Hepatocyte (in vitro differentiated cells): ENCODE data around the gene PDPN.

Experiments
- EZH2 ChIP-seq: fragments of 200-600 bp; sonication (generic); IDR thresholded peaks from 2 replicates; pipeline ENCODE4 v1.6.1; 2016; ENCODE audit warnings: antibody characterized with exemption, mild to moderate bottlenecking, borderline replicate concordance
- EZH2phosphoT487 ChIP-seq: fragments of 200-600 bp; sonication (generic); IDR thresholded peaks from one replicate; pipeline ENCODE4 v1.6.1; 2018; ENCODE audit warnings: antibody characterized with exemption, mild to moderate bottlenecking, low read depth, moderate library complexity; ENCODE audit not compliant: unreplicated experiment, severe bottlenecking
- TF ChIP-seq, protein P1 (sequence below): fragments of 200-600 bp; sonication (generic); IDR thresholded peaks from 2 replicates; pipeline ENCODE4 v1.5.1; 2016; ENCODE audit warnings: antibody characterized with exemption, mild to moderate bottlenecking; ENCODE audit not compliant: poor library complexity

DNA sequence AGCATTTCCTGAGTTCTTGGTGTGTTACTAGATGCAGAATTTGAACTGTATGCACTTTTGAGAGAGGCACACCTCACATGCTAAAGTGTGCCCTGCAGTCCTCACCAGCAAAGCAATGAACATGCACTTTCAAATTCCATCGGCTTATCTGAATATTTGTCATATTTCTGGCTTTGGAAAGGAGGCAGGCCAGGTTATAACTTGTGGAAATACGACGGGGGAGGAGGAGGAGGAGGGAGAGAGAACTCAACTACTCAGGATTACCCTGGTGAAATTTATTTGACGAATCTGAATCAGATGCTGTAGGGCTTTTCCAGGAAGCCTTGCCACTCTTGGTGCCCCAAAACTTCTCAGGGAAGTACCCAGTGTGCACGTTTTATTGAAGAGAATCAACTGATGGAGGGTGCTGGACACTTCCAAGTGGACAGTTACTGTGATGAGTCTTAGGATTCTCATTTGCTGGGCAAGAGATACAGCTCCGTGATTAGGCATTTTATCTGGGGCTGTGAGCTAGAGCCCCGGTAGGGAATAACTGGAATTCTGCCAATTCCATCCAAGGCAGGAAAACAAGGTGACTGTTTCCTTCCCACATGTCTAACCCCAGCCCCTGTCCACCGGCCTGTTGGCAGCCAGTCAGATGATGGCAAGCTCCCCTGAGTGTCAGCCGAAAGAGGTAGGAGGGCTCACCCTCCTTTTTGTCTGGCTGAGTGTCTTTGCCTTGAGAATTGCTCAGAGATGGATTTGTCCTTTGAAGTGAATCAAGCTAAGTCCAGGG, 3.8 kb downstream of the PDPN start:
- TF ChIP-seq, protein P1, sequence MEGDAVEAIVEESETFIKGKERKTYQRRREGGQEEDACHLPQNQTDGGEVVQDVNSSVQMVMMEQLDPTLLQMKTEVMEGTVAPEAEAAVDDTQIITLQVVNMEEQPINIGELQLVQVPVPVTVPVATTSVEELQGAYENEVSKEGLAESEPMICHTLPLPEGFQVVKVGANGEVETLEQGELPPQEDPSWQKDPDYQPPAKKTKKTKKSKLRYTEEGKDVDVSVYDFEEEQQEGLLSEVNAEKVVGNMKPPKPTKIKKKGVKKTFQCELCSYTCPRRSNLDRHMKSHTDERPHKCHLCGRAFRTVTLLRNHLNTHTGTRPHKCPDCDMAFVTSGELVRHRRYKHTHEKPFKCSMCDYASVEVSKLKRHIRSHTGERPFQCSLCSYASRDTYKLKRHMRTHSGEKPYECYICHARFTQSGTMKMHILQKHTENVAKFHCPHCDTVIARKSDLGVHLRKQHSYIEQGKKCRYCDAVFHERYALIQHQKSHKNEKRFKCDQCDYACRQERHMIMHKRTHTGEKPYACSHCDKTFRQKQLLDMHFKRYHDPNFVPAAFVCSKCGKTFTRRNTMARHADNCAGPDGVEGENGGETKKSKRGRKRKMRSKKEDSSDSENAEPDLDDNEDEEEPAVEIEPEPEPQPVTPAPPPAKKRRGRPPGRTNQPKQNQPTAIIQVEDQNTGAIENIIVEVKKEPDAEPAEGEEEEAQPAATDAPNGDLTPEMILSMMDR, result no peak
- TF ChIP-seq EZH2phosphoT487 (no peak), EZH2 (no peak)
